K562 (cell line): ENCODE results near the gene CCDC148. TPM values are rescaled to one million over a fixed set of nuclear protein-coding genes. Genes with fewer than 3 reads are reported as not detected.

Experiments
- BHLHE40 ChIP-seq: IDR thresholded peaks from 2 replicates; pipeline ENCODE4 v1.6.1; 2011; ENCODE audit warnings: low read length, improper control_type of control experiment
- CBX2 ChIP-seq: fragments of 200-600 bp; sonication (generic); IDR thresholded peaks from one replicate; pipeline ENCODE4 v1.6.1; 2012; ENCODE audit warnings: mild to moderate bottlenecking, low read length, inconsistent platforms; ENCODE audit not compliant: insufficient read depth, poor library complexity, severe bottlenecking
- CREM ChIP-seq: IDR thresholded peaks from 2 replicates; pipeline ENCODE4 v1.6.1; 2014; ENCODE audit warnings: antibody characterized with exemption, low read depth
- E2F1 ChIP-seq: sonication (generic); formaldehyde crosslinking; IDR thresholded peaks from 2 replicates; pipeline ENCODE4 v1.8.1; 2023; ENCODE audit warnings: mild to moderate bottlenecking, missing genetic modification reagents, moderate library complexity
- EHMT2 ChIP-seq: fragments of 450-650 bp; IDR thresholded peaks from 2 replicates; pipeline ENCODE4 v1.6.1; 2018; ENCODE audit warnings: antibody characterized with exemption
- FOXO4 ChIP-seq: fragments of 450-650 bp; formaldehyde crosslinking; IDR thresholded peaks from 2 replicates; pipeline ENCODE4 v1.4.0; 2020; ENCODE audit warnings: mild to moderate bottlenecking, moderate library complexity
- KDM4B ChIP-seq, 2 experiments: fragments of 450-650 bp in 1 of 2; sonication (generic) in 1 of 2; IDR thresholded peaks; 2 replicates each; pipeline ENCODE4 v1.6.1; 2016 to 2017; ENCODE audit warnings: borderline replicate concordance in 2 of 2, antibody characterized with exemption in 1 of 2, low read depth in 1 of 2, mild to moderate bottlenecking in 1 of 2
- SRF ChIP-seq, 2 experiments: fragments of 250-450, 450-650 bp in 1 of 2; sonication (Bioruptor Pico) in 1 of 2; sonication (generic) in 1 of 2; formaldehyde crosslinking; IDR thresholded peaks; 2 replicates each; pipeline versions ENCODE4 v1.5.0 to v1.5.1; 2020 to 2022; ENCODE audit warnings: mild to moderate bottlenecking in 1 of 2, missing genetic modification reagents in 1 of 2
- TEAD4 ChIP-seq, 2 experiments: sonication (generic) in 1 of 2; formaldehyde crosslinking in 1 of 2; IDR thresholded peaks; 2 replicates each; pipeline versions ENCODE4 v1.6.1 to v1.8.0; 2012 to 2022; ENCODE audit warnings: borderline replicate concordance in 1 of 2, inconsistent platforms in 1 of 2, low read length in 1 of 2, mild to moderate bottlenecking in 1 of 2, missing genetic modification reagents in 1 of 2
- TRIM24 ChIP-seq, 2 experiments: fragments of 450-650 bp; IDR thresholded peaks; 2 replicates each; pipeline ENCODE4 v1.6.1; 2016
- ZNF347 ChIP-seq: fragments of 450-650 bp; formaldehyde crosslinking; IDR thresholded peaks from 2 replicates; pipeline ENCODE4 v1.4.0; 2020; ENCODE audit warnings: low read depth, mild to moderate bottlenecking, moderate library complexity
- polyA plus RNA-seq, 8 experiments: library from polyadenylated mRNA; depleted of rRNA in 4 of 8; stranded (reverse) in 5 of 8; unstranded in 3 of 8; fragments of >200 nt; fragmentation: Nextera tagmentation in 2 of 8; fragmentation: Illumina TruSeq in 1 of 8; extraction: Ambion mirVana in 2 of 8; extraction: Trizol in 1 of 8; gene quantifications; 2 replicates each; pipeline versions ENCODE4 v1.2.1 to v1.2.3, GENCODE V29; 2011 to 2014; ENCODE audit warnings: inconsistent platforms in 1 of 8, missing spikeins in 1 of 8
- total RNA-seq, 7 experiments: library from RNA; depleted of rRNA in 6 of 7; stranded (reverse); fragments of >200 nt in 6 of 7; fragmentation: Illumina TruSeq in 2 of 7; extraction: Trizol in 2 of 7; gene quantifications; 2 replicates each; pipeline versions ENCODE4 v1.2.1 to v1.2.3, GENCODE V29; 2011 to 2021; ENCODE audit warnings: low replicate concordance in 1 of 7
- TF ChIP-seq, protein P1 (sequence below): fragments of 250-450 bp; sonication (Bioruptor Pico); IDR thresholded peaks from 2 replicates; pipeline ENCODE4 v1.4.0; 2020; ENCODE audit warnings: mild to moderate bottlenecking, moderate library complexity
- TF ChIP-seq, protein P2 (sequence below): fragments of 450-650 bp; IDR thresholded peaks from 2 replicates; pipeline ENCODE4 v1.6.1; 2018; ENCODE audit not compliant: partially characterized antibody
- TF ChIP-seq, protein P3 (sequence below): fragments of 250-450 bp; sonication (Bioruptor Pico); IDR thresholded peaks from 2 replicates; pipeline ENCODE4 v1.9.0; 2021; ENCODE audit warnings: mild to moderate bottlenecking
- TF ChIP-seq, protein P4 (sequence below), 2 experiments: fragments of 450-650 bp; IDR thresholded peaks; 2 replicates each; pipeline ENCODE4 v1.6.1; 2016

Gene CCDC148
- total and polyA plus RNA-seq, 9 of the 15 experiments (the other 6 are each of a cell fraction or from before 2014, with no cell fraction given), result 0.10 to 1.4 (median 0.65) TPM

DNA sequence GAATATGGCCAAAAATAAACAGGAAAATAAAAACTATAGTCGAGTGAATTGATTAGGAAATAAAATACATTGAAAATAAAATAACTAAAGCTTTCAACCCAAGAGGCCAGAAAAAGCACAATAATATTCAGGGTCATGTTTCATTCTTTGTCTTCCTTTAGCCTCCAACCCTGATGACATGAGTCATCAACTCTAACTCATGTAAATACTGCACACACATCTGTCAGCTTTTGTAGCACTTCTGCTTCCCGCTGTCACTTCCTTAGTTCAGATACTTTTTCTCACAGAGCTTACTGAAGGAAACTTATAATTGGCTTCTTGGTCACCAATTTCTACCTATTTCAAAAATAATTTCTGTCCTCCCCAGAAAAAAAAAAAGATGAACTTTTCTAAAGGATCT is 242.1 kb downstream of the CCDC148 start (continued):
- TF ChIP-seq, protein P1, sequence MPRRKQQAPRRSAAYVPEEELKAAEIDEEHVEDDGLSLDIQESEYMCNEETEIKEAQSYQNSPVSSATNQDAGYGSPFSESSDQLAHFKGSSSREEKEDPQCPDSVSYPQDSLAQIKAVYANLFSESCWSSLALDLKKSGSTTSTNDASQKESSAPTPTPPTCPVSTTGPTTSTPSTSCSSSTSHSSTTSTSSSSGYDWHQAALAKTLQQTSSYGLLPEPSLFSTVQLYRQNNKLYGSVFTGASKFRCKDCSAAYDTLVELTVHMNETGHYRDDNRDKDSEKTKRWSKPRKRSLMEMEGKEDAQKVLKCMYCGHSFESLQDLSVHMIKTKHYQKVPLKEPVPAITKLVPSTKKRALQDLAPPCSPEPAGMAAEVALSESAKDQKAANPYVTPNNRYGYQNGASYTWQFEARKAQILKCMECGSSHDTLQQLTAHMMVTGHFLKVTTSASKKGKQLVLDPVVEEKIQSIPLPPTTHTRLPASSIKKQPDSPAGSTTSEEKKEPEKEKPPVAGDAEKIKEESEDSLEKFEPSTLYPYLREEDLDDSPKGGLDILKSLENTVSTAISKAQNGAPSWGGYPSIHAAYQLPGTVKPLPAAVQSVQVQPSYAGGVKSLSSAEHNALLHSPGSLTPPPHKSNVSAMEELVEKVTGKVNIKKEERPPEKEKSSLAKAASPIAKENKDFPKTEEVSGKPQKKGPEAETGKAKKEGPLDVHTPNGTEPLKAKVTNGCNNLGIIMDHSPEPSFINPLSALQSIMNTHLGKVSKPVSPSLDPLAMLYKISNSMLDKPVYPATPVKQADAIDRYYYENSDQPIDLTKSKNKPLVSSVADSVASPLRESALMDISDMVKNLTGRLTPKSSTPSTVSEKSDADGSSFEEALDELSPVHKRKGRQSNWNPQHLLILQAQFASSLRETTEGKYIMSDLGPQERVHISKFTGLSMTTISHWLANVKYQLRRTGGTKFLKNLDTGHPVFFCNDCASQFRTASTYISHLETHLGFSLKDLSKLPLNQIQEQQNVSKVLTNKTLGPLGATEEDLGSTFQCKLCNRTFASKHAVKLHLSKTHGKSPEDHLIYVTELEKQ, result no peak
- TF ChIP-seq, protein P2, sequence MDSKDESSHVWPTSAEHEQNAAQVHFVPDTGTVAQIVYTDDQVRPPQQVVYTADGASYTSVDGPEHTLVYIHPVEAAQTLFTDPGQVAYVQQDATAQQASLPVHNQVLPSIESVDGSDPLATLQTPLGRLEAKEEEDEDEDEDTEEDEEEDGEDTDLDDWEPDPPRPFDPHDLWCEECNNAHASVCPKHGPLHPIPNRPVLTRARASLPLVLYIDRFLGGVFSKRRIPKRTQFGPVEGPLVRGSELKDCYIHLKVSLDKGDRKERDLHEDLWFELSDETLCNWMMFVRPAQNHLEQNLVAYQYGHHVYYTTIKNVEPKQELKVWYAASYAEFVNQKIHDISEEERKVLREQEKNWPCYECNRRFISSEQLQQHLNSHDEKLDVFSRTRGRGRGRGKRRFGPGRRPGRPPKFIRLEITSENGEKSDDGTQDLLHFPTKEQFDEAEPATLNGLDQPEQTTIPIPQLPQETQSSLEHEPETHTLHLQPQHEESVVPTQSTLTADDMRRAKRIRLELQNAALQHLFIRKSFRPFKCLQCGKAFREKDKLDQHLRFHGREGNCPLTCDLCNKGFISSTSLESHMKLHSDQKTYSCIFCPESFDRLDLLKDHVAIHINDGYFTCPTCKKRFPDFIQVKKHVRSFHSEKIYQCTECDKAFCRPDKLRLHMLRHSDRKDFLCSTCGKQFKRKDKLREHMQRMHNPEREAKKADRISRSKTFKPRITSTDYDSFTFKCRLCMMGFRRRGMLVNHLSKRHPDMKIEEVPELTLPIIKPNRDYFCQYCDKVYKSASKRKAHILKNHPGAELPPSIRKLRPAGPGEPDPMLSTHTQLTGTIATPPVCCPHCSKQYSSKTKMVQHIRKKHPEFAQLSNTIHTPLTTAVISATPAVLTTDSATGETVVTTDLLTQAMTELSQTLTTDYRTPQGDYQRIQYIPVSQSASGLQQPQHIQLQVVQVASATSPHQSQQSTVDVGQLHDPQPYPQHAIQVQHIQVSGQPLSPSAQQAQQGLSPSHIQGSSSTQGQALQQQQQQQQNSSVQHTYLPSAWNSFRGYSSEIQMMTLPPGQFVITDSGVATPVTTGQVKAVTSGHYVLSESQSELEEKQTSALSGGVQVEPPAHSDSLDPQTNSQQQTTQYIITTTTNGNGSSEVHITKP, result peak; percentile 7
- TF ChIP-seq TRIM24 (IDR thresholded peaks at IDR 0.05) (peak; percentile 39 to 51; a peak in 3 of 4 replicates), KDM4B (IDR thresholded peaks at IDR 0.05; ENCODE audit: borderline replicate concordance in 2 of 2, low read depth in 1 of 2) (no peak), BHLHE40 (peak; percentile 35; the same call in 1 of the 2 replicates), EHMT2 (peak; percentile 76; the same call in 1 of the 2 replicates), ZNF347 (no peak), SRF (CRISPR knock-in tag; IDR thresholded peaks at IDR 0.05) (no peak), TEAD4 (IDR thresholded peaks at IDR 0.05; ENCODE audit: low read length) (peak; percentile 62; the same call in 1 of the 2 replicates), TEAD4 (CRISPR knock-in tag; IDR thresholded peaks at IDR 0.05; ENCODE audit: borderline replicate concordance) (no peak), FOXO4 (CRISPR knock-in tag) (no peak), CREM (peak; percentile 75), CBX2 (no peak), E2F1 (no peak)
- TF ChIP-seq, protein P3, sequence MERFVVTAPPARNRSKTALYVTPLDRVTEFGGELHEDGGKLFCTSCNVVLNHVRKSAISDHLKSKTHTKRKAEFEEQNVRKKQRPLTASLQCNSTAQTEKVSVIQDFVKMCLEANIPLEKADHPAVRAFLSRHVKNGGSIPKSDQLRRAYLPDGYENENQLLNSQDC (CRISPR knock-in tag), result no peak
- TF ChIP-seq, protein P4, sequence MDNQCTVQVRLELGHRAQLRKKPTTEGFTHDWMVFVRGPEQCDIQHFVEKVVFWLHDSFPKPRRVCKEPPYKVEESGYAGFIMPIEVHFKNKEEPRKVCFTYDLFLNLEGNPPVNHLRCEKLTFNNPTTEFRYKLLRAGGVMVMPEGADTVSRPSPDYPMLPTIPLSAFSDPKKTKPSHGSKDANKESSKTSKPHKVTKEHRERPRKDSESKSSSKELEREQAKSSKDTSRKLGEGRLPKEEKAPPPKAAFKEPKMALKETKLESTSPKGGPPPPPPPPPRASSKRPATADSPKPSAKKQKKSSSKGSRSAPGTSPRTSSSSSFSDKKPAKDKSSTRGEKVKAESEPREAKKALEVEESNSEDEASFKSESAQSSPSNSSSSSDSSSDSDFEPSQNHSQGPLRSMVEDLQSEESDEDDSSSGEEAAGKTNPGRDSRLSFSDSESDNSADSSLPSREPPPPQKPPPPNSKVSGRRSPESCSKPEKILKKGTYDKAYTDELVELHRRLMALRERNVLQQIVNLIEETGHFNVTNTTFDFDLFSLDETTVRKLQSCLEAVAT (IDR thresholded peaks at IDR 0.05), result 0 out of 4 replicates have a peak, but pooled peaks of 1 of the 2 experiments have one; percentile 15
